HEK293 (cell line): ENCODE results near the gene SH3TC1.

ENCODE experiments used
- CTCF ChIP-seq: fragments of 450-650 bp; formaldehyde crosslinking; IDR thresholded peaks from 2 replicates; pipeline ENCODE4 v1.5.1; 2016; ENCODE audit warnings: missing biosample characterization, missing genetic modification characterization
- MEIS1 ChIP-seq: sonication (generic); formaldehyde crosslinking; IDR thresholded peaks from 2 replicates; pipeline ENCODE4 v1.8.1; 2022; ENCODE audit warnings: missing genetic modification reagents, mild to moderate bottlenecking, borderline replicate concordance
- OVOL3 ChIP-seq: fragments of 450-650 bp; formaldehyde crosslinking; IDR thresholded peaks from 2 replicates; pipeline ENCODE4 v1.5.1; 2016; ENCODE audit warnings: missing biosample characterization, missing genetic modification characterization
- REST ChIP-seq: fragments of 450-650 bp; formaldehyde crosslinking; IDR thresholded peaks from 2 replicates; pipeline ENCODE4 v1.5.1; 2016; ENCODE audit warnings: missing biosample characterization, missing genetic modification characterization
- SP2 ChIP-seq: fragments of 450-650 bp; formaldehyde crosslinking; IDR thresholded peaks from 2 replicates; pipeline ENCODE4 v1.5.1; 2016; ENCODE audit warnings: missing biosample characterization, missing genetic modification characterization
- TSHZ1 ChIP-seq: fragments of 450-650 bp; formaldehyde crosslinking; IDR thresholded peaks from 2 replicates; pipeline ENCODE4 v1.5.1; 2016; ENCODE audit warnings: missing biosample characterization, missing genetic modification characterization, borderline replicate concordance
- ZNF146 ChIP-seq: fragments of 450-650 bp; formaldehyde crosslinking; IDR thresholded peaks from 2 replicates; pipeline ENCODE4 v1.5.1; 2016; ENCODE audit warnings: missing biosample characterization, missing genetic modification characterization
- ZNF24 ChIP-seq: fragments of 450-650 bp; formaldehyde crosslinking; IDR thresholded peaks from 2 replicates; pipeline ENCODE4 v1.5.1; 2016; ENCODE audit warnings: missing biosample characterization, missing genetic modification characterization
- ZNF26 ChIP-seq: fragments of 450-650 bp; formaldehyde crosslinking; IDR thresholded peaks from 2 replicates; pipeline ENCODE4 v1.5.1; 2016; ENCODE audit warnings: missing biosample characterization, missing genetic modification characterization
- ZNF311 ChIP-seq: fragments of 450-650 bp; formaldehyde crosslinking; IDR thresholded peaks from 2 replicates; pipeline ENCODE4 v1.5.1; 2017; ENCODE audit warnings: missing biosample characterization, missing genetic modification characterization, borderline replicate concordance
- ZNF514 ChIP-seq: fragments of 450-650 bp; formaldehyde crosslinking; IDR thresholded peaks from 2 replicates; pipeline ENCODE4 v1.5.1; 2016; ENCODE audit warnings: missing biosample characterization, missing genetic modification characterization
- ZNF555 ChIP-seq: fragments of 450-650 bp; formaldehyde crosslinking; conservative IDR thresholded peaks from 2 replicates; pipeline ENCODE4 v1.5.1; 2017; ENCODE audit warnings: missing biosample characterization, mild to moderate bottlenecking, missing genetic modification characterization, inconsistent platforms

GRCh38 chr4:8181844-8182243 is 17.2 kb upstream of the SH3TC1 start:
- TF ChIP-seq TSHZ1 (tag by site-specific recombination) (no peak), SP2 (tag by site-specific recombination) (no peak), OVOL3 (no peak), MEIS1 (CRISPR knock-in tag) (no peak), ZNF555 (tag by site-specific recombination) (no peak), ZNF146 (tag by site-specific recombination) (no peak), ZNF24 (tag by site-specific recombination) (no peak), CTCF (tag by site-specific recombination) (no peak), REST (no peak), ZNF26 (no peak), ZNF311 (no peak), ZNF514 (tag by site-specific recombination) (no peak)
